ENCODE results near the gene DNAJC28. TPM values are rescaled to one million over a fixed set of nuclear protein-coding genes. Genes with fewer than 3 reads are reported as not detected.
"Not testable (repeated sequence)": the region's sequence is repeated elsewhere in the genome, so short reads cannot be mapped to it uniquely, and the experiment has no call there.

Gene DNAJC28
- total RNA-seq, 2 experiments from 2014 or later: 0.40 to 0.58 TPM

DNA sequence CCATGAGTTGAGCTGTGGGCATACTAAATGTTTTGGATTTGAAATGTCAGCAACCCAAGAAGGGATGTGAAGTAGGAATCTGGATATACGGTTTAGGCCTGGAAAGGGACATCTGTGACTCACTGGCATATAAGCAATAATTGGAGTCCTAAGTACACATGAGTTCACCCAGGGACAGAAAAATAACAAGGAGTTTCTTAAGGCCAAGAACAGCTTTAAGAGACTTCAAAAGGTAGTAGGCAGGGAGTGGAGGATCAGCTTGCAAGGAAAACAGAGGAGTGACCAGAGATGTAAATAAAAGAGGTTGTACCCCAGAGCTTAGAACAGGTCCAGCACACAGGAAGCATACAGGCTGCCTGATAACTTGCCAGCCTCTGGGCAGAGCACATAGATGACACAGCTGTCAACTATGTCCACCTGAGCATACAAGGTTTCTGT lies 39.9 kb downstream of the DNAJC28 start:
- H3K36me3 Mint-ChIP-seq (ENCODE audit: low read depth): peaks cover 10% of the 10 kb centered on the region
- POLR2A ChIA-PET: no interaction called here
- H3K27ac Mint-ChIP-seq: no peak overlapping the region

DNA sequence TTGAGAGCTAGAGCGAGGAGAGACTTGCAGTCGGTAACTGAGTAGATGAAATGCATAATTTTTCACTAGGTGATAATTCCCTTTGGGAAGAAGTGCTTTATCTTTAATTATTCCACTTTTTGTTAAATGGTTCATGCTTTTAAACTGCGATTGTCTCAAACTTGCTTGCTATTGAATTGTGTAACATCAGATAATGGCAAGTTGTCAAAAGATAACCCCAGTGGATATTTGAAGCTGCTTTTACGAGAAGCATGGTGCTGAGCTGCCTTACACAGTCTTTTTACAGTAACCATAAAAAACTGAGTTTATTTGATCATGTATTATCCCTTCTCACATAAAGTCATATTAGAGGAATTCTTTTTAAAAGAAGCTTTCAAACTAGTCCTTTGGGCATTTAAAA lies 41.9 kb downstream of the DNAJC28 start:
- no peak for DNase-seq
- Mint-ChIP-seq H3K4me1 (peaks cover 4% of the 10 kb centered on the region), H3K4me3 (no peak overlapping the region), H3K27me3 (no peaks in the 10 kb centered on the region), H3K27ac (no peak overlapping the region), H3K36me3 (ENCODE audit: low read depth) (peaks cover 13% of the 10 kb centered on the region), H3K9me3 (no peaks in the 10 kb centered on the region)
- CTCF ChIA-PET: interaction anchor here (1.7 to 2.0 kb wide), 2 partner anchors 65 to 250 kb away, joined by 4 to 10 read pairs; no protein-coding TSS in a partner anchor
- POLR2A ChIA-PET: no interaction called here

More for the DNA sequence above, 39.9 kb downstream of the DNAJC28 start:
- no peak overlapping the region for H3K4me3 Mint-ChIP-seq
- H3K9me3 Mint-ChIP-seq: no peaks in the 10 kb centered on the region
- H3K4me1 Mint-ChIP-seq: no peaks in the 10 kb centered on the region
- CTCF ChIA-PET: interaction anchor here (0.9 to 2.4 kb wide), 4 partner anchors 11 to 200 kb away, joined by 3 to 6 read pairs (median 3); no protein-coding TSS in a partner anchor
- no peaks in the 10 kb centered on the region for H3K27me3 Mint-ChIP-seq
- DNase-seq: no peak

DNA sequence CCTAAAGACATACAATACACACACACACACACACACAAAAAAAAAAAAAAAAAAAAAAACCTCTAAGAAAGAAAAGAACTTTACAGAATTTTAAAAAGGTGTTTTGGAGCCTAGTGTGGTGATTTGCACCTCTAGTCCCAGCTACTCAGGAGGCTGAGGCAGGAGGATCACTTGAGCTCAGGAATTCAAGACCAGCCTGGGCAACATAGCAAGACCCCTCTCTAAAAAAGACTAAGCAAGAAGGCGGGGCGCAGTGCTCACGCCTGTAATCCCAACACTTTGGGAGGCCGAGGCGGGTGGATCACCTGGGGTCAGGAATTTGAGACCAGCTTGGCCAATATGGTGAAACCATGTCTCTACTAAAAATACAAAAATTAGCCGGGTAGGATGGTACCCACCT lies 44.9 kb downstream of the DNAJC28 start:
- POLR2A ChIA-PET; H3K27me3 Mint-ChIP-seq; H3K27ac Mint-ChIP-seq; H3K9me3 Mint-ChIP-seq; H3K36me3 Mint-ChIP-seq (ENCODE audit: low read depth); DNase-seq; H3K4me1 Mint-ChIP-seq; H3K4me3 Mint-ChIP-seq: not testable (repeated sequence)
- CTCF ChIA-PET: interaction anchor here (1.0 to 3.2 kb wide), 3 partner anchors 11 to 159 kb away, joined by 3 to 20 read pairs (median 7); no protein-coding TSS in a partner anchor

GRCh38 chr21:33444499-33444898 lies 47.0 kb downstream of the DNAJC28 start:
- no peak for DNase-seq
- H3K36me3 Mint-ChIP-seq (ENCODE audit: low read depth): peaks cover 9% of the 10 kb centered on the region
- no peak overlapping the region for H3K4me3 Mint-ChIP-seq
- POLR2A ChIA-PET: interaction anchor here (0.6 kb wide), 1 partner anchor 260 kb away, joined by 6 read pairs; no protein-coding TSS in a partner anchor
- H3K4me1 Mint-ChIP-seq: peaks cover 7% of the 10 kb centered on the region
- no peaks in the 10 kb centered on the region for H3K9me3 Mint-ChIP-seq
- CTCF ChIA-PET: interaction anchor here (0.6 to 3.2 kb wide), 17 partner anchors 9 to 515 kb away, joined by 3 to 20 read pairs (median 4); no protein-coding TSS in a partner anchor
- H3K27me3 Mint-ChIP-seq: no peaks in the 10 kb centered on the region
- no peak overlapping the region for H3K27ac Mint-ChIP-seq

- peaks cover 11% of the 10 kb centered on the region for H3K36me3 Mint-ChIP-seq (ENCODE audit: low read depth)
- CTCF ChIA-PET: interaction anchor here (1.6 kb wide), 1 partner anchor 111 kb away, joined by 3 read pairs; no protein-coding TSS in a partner anchor
- H3K27me3 Mint-ChIP-seq: no peaks in the 10 kb centered on the region
- no peak overlapping the region for H3K27ac Mint-ChIP-seq
- POLR2A ChIA-PET: no interaction called here
- H3K9me3 Mint-ChIP-seq: no peaks in the 10 kb centered on the region
- no peak for DNase-seq
- H3K4me1 Mint-ChIP-seq: peaks cover 7% of the 10 kb centered on the region
- H3K4me3 Mint-ChIP-seq: no peak overlapping the region
These were observed 48.3 kb downstream of the DNAJC28 start for GRCh38 chr21:33443194-33443593.

GRCh38 chr21:33441489-33442477 lies 49.7 kb downstream of the DNAJC28 start:
- ChIA-PET CTCF (interaction anchor here (0.6 to 1.6 kb wide), 2 partner anchors 50 to 110 kb away, joined by 3 read pairs; no protein-coding TSS in a partner anchor), POLR2A (no interaction called here)
- peaks cover 7% of the 10 kb centered on the region for H3K4me1 Mint-ChIP-seq
- no peaks in the 10 kb centered on the region for H3K27me3 Mint-ChIP-seq
- H3K4me3 Mint-ChIP-seq: no peak overlapping the region
- H3K9me3 Mint-ChIP-seq: no peaks in the 10 kb centered on the region
- H3K36me3 Mint-ChIP-seq (ENCODE audit: low read depth): peaks cover 14% of the 10 kb centered on the region
- no peak for DNase-seq
- peak overlapping the region; percentile 9 for H3K27ac Mint-ChIP-seq

Other genes starting within 250 kb of the DNAJC28 start
- gene IL10RB, start 225.3 kb downstream of the DNAJC28 start, total RNA-seq: 10 to 100 TPM; 41.0 to 42.9 TPM
- 10 to 100 TPM; 37.6 to 40.9 TPM for gene IFNAR1, start 166.7 kb downstream of the DNAJC28 start, total RNA-seq
- gene IFNGR2, start 88.3 kb downstream of the DNAJC28 start, total RNA-seq: 10 to 100 TPM; 11.3 to 11.8 TPM
- gene TMEM50B, start 11.7 kb downstream of the DNAJC28 start, total RNA-seq: 10 to 100 TPM; 33.5 to 34.4 TPM
- gene GART, start 50.4 kb upstream of the DNAJC28 start, total RNA-seq: 100 to 1,000 TPM; 123 to 124 TPM
- gene SON, start 51.3 kb upstream of the DNAJC28 start, total RNA-seq: 100 to 1,000 TPM; 310 to 322 TPM
- gene DONSON, start 97.0 kb upstream of the DNAJC28 start, total RNA-seq: 10 to 100 TPM; 39.6 to 41.5 TPM
- 10 to 100 TPM; 34.5 to 38.4 TPM for gene CRYZL1, start 150.0 kb upstream of the DNAJC28 start, total RNA-seq
- 1 to 10 TPM; 3.0 to 3.3 TPM for gene ITSN1, start 150.8 kb upstream of the DNAJC28 start, total RNA-seq